Upper lobe of left lung (tissue), 4 donors: ENCODE results near the gene ZC3H8.

Experiments used
- CTCF ChIP-seq, 6 experiments: fragments of 450-650 bp in 4 of 6; fragments of 200-600 bp in 2 of 6; sonication (generic) in 2 of 6; IDR thresholded peaks; one replicate each; pipeline ENCODE4 v1.5.1; 2016 to 2019; ENCODE audit warnings: antibody characterized with exemption in 6 of 6
- EP300 ChIP-seq, 4 donors: sonication (generic); formaldehyde crosslinking; IDR thresholded peaks; one replicate each; pipeline ENCODE4 v1.5.1; 2017; ENCODE audit warnings: antibody characterized with exemption in 4 of 4, control low read depth in 2 of 4
- POLR2A ChIP-seq, 4 donors: fragments of 450-650 bp; IDR thresholded peaks; one replicate each; pipeline ENCODE4 v1.5.1; 2016 to 2017; ENCODE audit warnings: antibody characterized with exemption in 4 of 4, mild to moderate bottlenecking in 2 of 4
- POLR2AphosphoS5 ChIP-seq, 2 donors: sonication (generic); formaldehyde crosslinking; IDR thresholded peaks; one replicate each; pipeline ENCODE4 v1.5.1; 2017; ENCODE audit warnings: antibody characterized with exemption in 2 of 2

GRCh38 chr2:112301171-112301584, 46.3 kb upstream of the ZC3H8 start:
- TF ChIP-seq POLR2A (IDR thresholded peaks at IDR 0.05) (no peak), CTCF (IDR thresholded peaks at IDR 0.05) (no peak), POLR2AphosphoS5 (IDR thresholded peaks at IDR 0.05) (no peak), EP300 (IDR thresholded peaks at IDR 0.05) (no peak)
